ENCODE results near the gene PLEK. TPM values are rescaled to one million over a fixed set of nuclear protein-coding genes. Genes with fewer than 3 reads are reported as not detected.

Gene PLEK
- total and polyA plus RNA-seq, 2 donors (not counting 1 experiment from before 2014, with no cell fraction given): 39.9 to 78.3 TPM

DNA sequence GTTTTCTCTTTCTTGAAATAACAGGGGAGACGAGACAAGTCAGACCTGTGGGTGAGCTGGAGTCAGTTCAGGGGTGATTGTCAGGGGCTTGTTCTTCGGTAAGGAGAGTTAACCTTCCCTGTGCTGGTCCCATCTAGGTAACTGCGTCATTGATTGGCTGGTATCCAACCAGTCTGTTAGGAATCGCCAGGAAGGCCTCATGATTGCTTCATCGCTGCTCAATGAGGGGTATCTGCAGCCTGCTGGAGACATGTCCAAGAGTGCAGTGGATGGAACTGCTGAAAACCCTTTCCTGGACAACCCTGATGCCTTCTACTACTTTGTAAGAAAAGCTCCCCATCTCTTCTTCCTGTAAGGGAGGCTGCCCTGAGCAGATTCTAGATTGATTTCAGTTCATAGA, 21.3 kb downstream of the PLEK start:
- H3K79me2 ChIP-seq (ENCODE audit: control insufficient read depth, insufficient read depth, low read length): peaks cover 58% of the 10 kb centered on the region
- WGBS (ENCODE audit: insufficient coverage): 65% methylated on average over 5 of the region's 5 CpGs
- Mint-ChIP-seq H3K9me3 (ENCODE audit: insufficient read depth) (no peaks in the 10 kb centered on the region), H3K27me3 (no peaks in the 10 kb centered on the region), H3K4me1 (peaks cover 88% of the 10 kb centered on the region), H3K4me3 (peak overlapping the region; percentile 14), H3K27ac (peak overlapping the region; percentile 83)
- peaks cover 2 to 83% of the 10 kb centered on the region in 2 experiments for H3K36me3 ChIP-seq (replicated peaks in 1 of 2; ENCODE audit: control extremely low read depth in 1 of 2, control insufficient read depth in 1 of 2, extremely low read depth in 1 of 2, insufficient read depth in 2 of 2, low read length in 1 of 2)
- peak overlapping the region; percentile 95 to 98 for H3K27ac ChIP-seq (ENCODE audit: low read length in 2 of 2)
- no peak overlapping the region for H3K9ac ChIP-seq (ENCODE audit: low read length)
- TF ChIP-seq, protein P1, sequence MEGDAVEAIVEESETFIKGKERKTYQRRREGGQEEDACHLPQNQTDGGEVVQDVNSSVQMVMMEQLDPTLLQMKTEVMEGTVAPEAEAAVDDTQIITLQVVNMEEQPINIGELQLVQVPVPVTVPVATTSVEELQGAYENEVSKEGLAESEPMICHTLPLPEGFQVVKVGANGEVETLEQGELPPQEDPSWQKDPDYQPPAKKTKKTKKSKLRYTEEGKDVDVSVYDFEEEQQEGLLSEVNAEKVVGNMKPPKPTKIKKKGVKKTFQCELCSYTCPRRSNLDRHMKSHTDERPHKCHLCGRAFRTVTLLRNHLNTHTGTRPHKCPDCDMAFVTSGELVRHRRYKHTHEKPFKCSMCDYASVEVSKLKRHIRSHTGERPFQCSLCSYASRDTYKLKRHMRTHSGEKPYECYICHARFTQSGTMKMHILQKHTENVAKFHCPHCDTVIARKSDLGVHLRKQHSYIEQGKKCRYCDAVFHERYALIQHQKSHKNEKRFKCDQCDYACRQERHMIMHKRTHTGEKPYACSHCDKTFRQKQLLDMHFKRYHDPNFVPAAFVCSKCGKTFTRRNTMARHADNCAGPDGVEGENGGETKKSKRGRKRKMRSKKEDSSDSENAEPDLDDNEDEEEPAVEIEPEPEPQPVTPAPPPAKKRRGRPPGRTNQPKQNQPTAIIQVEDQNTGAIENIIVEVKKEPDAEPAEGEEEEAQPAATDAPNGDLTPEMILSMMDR (IDR thresholded peaks at IDR 0.05): no peak
- TF ChIP-seq EZH2 (IDR thresholded peaks at IDR 0.05; ENCODE audit: borderline replicate concordance, insufficient read depth, low read depth, low read length, poor library complexity, severe bottlenecking): no peak
- intact Hi-C loops (cut with micrococcal nuclease): no loop called here
- no peak for DNase-seq
- ChIA-PET CTCF (interaction anchor here (0.7 to 4.2 kb wide), 7 partner anchors 9 to 77 kb away, joined by 3 to 22 read pairs (median 4); partner anchors contain the start of gene PLEK), POLR2A (interaction anchor here (1.4 to 1.5 kb wide), 3 partner anchors 17 to 55 kb away, joined by 3 to 5 read pairs (median 4); partner anchors contain the start of gene PLEK)
- peak overlapping the region; percentile 36 for H3K4me2 ChIP-seq (replicated peaks; ENCODE audit: low read depth, low read length, poor library complexity, severe bottlenecking)
- H3K27me3 ChIP-seq (replicated peaks in 1 of 4; ENCODE audit: control extremely low read depth in 1 of 4, control insufficient read depth in 3 of 4, insufficient read depth in 4 of 4, low read length in 3 of 4): no peaks in the 10 kb centered on the region
- ATAC-seq (ENCODE audit: low read depth): no peak
- no peak overlapping the region for H2AFZ ChIP-seq (ENCODE audit: insufficient read depth, low read depth, low read length, poor library complexity, severe bottlenecking)
- H3K9me3 ChIP-seq (ENCODE audit: control extremely low read depth in 1 of 3, control insufficient read depth in 2 of 3, insufficient read depth in 1 of 3, low read length in 2 of 3): no peaks in the 10 kb centered on the region
- H4K20me1 ChIP-seq (ENCODE audit: control insufficient read depth, insufficient read depth, low read length, poor library complexity, severe bottlenecking): no peaks in the 10 kb centered on the region
- peaks cover 85 to 87% of the 10 kb centered on the region in 2 donors for H3K4me1 ChIP-seq (ENCODE audit: control insufficient read depth in 2 of 2, insufficient read depth in 2 of 2, low read length in 2 of 2)
- no peak overlapping the region for H3K4me3 ChIP-seq (ENCODE audit: control extremely low read depth in 1 of 5, extremely low read depth in 1 of 5, insufficient read depth in 1 of 5, low read depth in 2 of 5, low read length in 4 of 5)
